DND-41 (cell line): ENCODE results near the gene RGS6.

Experiments used
- ATAC-seq: fragments of 200-7000 bp; cut with Tn5 transposase; 3 replicates; pipeline ENCODE4 v1.9.1; 2021; ENCODE audit warnings: low read depth; ENCODE audit not compliant: insufficient read depth
- DNase-seq: peaks from one replicate; pipeline ENCODE4 v3.0.0-alpha.2; 2020
- H2AFZ ChIP-seq: 2 replicates; pipeline ENCODE4 v1.6.0; 2012; ENCODE audit warnings: low read depth, low read length
- H3K27ac ChIP-seq: 2 replicates; pipeline ENCODE4 v1.5.1; 2012; ENCODE audit warnings: low read length, inconsistent platforms
- H3K27me3 ChIP-seq: fragments of 200-600 bp; sonication (generic); 2 replicates; pipeline ENCODE4 v1.6.0; 2012; ENCODE audit warnings: low read length, mild to moderate bottlenecking, inconsistent platforms; ENCODE audit not compliant: insufficient read depth, poor library complexity
- H3K36me3 ChIP-seq: 2 replicates; pipeline ENCODE4 v1.5.1; 2012; ENCODE audit warnings: low read length, inconsistent platforms; ENCODE audit not compliant: insufficient read depth
- H3K4me1 ChIP-seq: 2 replicates; pipeline ENCODE4 v1.5.1; 2012; ENCODE audit warnings: mild to moderate bottlenecking, low read length; ENCODE audit not compliant: insufficient read depth
- H3K4me2 ChIP-seq: 2 replicates; pipeline ENCODE4 v1.6.0; 2012; ENCODE audit warnings: mild to moderate bottlenecking, moderate library complexity, low read length, inconsistent platforms; ENCODE audit not compliant: insufficient read depth
- H3K4me3 ChIP-seq, 2 experiments: fragments of 200-600 bp in 1 of 2; shearing (Covaris generic) in 1 of 2; 2 replicates each; pipeline ENCODE4 v1.5.1; 2012 to 2016; ENCODE audit warnings: inconsistent platforms in 2 of 2, low read length in 2 of 2, mild to moderate bottlenecking in 2 of 2, low read depth in 1 of 2, moderate library complexity in 1 of 2
- H3K79me2 ChIP-seq: 2 replicates; pipeline ENCODE4 v1.6.0; 2012; ENCODE audit warnings: low read length, inconsistent platforms; ENCODE audit not compliant: insufficient read depth
- H3K9ac ChIP-seq: 2 replicates; pipeline ENCODE4 v1.6.0; 2012; ENCODE audit warnings: low read depth, mild to moderate bottlenecking, inconsistent platforms, low read length, moderate library complexity
- H3K9me3 ChIP-seq: 2 replicates; pipeline ENCODE4 v1.5.1; 2012; ENCODE audit warnings: low read length, moderate library complexity, mild to moderate bottlenecking, inconsistent platforms; ENCODE audit not compliant: insufficient read depth, severe bottlenecking
- H4K20me1 ChIP-seq: 2 replicates; pipeline ENCODE4 v1.6.0; 2012; ENCODE audit warnings: low read length; ENCODE audit not compliant: insufficient read depth
- CTCF ChIP-seq: IDR thresholded peaks from 2 replicates; pipeline ENCODE4 v1.5.1; 2012; ENCODE audit warnings: borderline replicate concordance, low read length, moderate library complexity, mild to moderate bottlenecking; ENCODE audit not compliant: poor library complexity, severe bottlenecking; ENCODE audit errors: extremely low read depth
- EZH2 ChIP-seq: IDR thresholded peaks from 3 replicates; pipeline ENCODE4 v1.6.1; 2012; ENCODE audit warnings: borderline replicate concordance, low read depth, mild to moderate bottlenecking, moderate library complexity, low read length, inconsistent platforms; ENCODE audit not compliant: severe bottlenecking

RGS6 gene

GRCh38 chr14:72603639-72604038 lies 671.4 kb downstream of the RGS6 start:
- no peak for DNase-seq
- Histone ChIP-seq H3K4me3 (no peak overlapping the region), H3K27me3 (peaks cover 45% of the 10 kb centered on the region), H3K79me2 (no peaks in the 10 kb centered on the region), H3K9ac (no peak overlapping the region), H3K27ac (no peak overlapping the region), H2AFZ (no peak overlapping the region), H4K20me1 (peaks cover 16% of the 10 kb centered on the region), H3K4me2 (no peak overlapping the region), H3K36me3 (no peaks in the 10 kb centered on the region), H3K9me3 (no peaks in the 10 kb centered on the region), H3K4me1 (no peaks in the 10 kb centered on the region)
- TF ChIP-seq CTCF, result no peak
- TF ChIP-seq EZH2, result no peak
- ATAC-seq, result no peak

GRCh38 chr14:72604133-72604532 lies 671.9 kb downstream of the RGS6 start:
- Histone ChIP-seq H3K27me3 (peaks cover 45% of the 10 kb centered on the region), H3K4me1 (no peaks in the 10 kb centered on the region), H3K4me3 (no peak overlapping the region), H2AFZ (no peak overlapping the region), H4K20me1 (peaks cover 12% of the 10 kb centered on the region; the same call in 1 of the 2 replicates), H3K4me2 (no peak overlapping the region), H3K9me3 (no peaks in the 10 kb centered on the region), H3K9ac (no peak overlapping the region), H3K36me3 (no peaks in the 10 kb centered on the region), H3K27ac (no peak overlapping the region), H3K79me2 (no peaks in the 10 kb centered on the region)
- no peak for ATAC-seq
- TF ChIP-seq CTCF (no peak), EZH2 (no peak)
- DNase-seq, result no peak

GRCh38 chr14:72605096-72605920 lies 673.1 kb downstream of the RGS6 start:
- H3K79me2 ChIP-seq, result no peaks in the 10 kb centered on the region
- ATAC-seq (no peak), DNase-seq (no peak)
- H3K9me3 ChIP-seq, result no peaks in the 10 kb centered on the region
- no peak overlapping the region for H3K27ac ChIP-seq
- no peaks in the 10 kb centered on the region for H3K36me3 ChIP-seq
- no peak for TF ChIP-seq EZH2
- no peak for TF ChIP-seq CTCF
- H3K4me2 ChIP-seq, result no peak overlapping the region
- no peak overlapping the region for H3K4me3 ChIP-seq
- no peak overlapping the region for H2AFZ ChIP-seq
- no peak overlapping the region for H3K9ac ChIP-seq
- 0 out of 2 replicates have a peak, but pooled peaks cover 9% of the 10 kb centered on the region for H4K20me1 ChIP-seq
- peaks cover 44% of the 10 kb centered on the region for H3K27me3 ChIP-seq
- no peaks in the 10 kb centered on the region for H3K4me1 ChIP-seq
